Caki2 (cell line): ENCODE results near the gene C10orf143. TPM values are rescaled to one million over a fixed set of nuclear protein-coding genes. Genes with fewer than 3 reads are reported as not detected.

Source experiments
- DNase-seq: peaks from one replicate; pipeline ENCODE4 v3.0.0-alpha.2; 2015; ENCODE audit warnings: low read depth
- in situ Hi-C: cut with HindIII; loops from 2 replicates; pipeline ENCODE4 v1.10.0; 2016; ENCODE audit warnings: low sequenced_read_pairs, low pct_unique_long_range_greater_than_20kb, mixed read lengths
- total RNA-seq: library from RNA; depleted of rRNA; stranded (reverse); fragments of >200 nt; shearing (Covaris generic); gene quantifications from 2 replicates; pipeline ENCODE4 v1.2.3, GENCODE V29; 2014; ENCODE audit warnings: low replicate concordance; rRNA removed

C10orf143 gene
- 4.8 TPM in 1 of 2 replicates, not detected in the other for total RNA-seq

DNA sequence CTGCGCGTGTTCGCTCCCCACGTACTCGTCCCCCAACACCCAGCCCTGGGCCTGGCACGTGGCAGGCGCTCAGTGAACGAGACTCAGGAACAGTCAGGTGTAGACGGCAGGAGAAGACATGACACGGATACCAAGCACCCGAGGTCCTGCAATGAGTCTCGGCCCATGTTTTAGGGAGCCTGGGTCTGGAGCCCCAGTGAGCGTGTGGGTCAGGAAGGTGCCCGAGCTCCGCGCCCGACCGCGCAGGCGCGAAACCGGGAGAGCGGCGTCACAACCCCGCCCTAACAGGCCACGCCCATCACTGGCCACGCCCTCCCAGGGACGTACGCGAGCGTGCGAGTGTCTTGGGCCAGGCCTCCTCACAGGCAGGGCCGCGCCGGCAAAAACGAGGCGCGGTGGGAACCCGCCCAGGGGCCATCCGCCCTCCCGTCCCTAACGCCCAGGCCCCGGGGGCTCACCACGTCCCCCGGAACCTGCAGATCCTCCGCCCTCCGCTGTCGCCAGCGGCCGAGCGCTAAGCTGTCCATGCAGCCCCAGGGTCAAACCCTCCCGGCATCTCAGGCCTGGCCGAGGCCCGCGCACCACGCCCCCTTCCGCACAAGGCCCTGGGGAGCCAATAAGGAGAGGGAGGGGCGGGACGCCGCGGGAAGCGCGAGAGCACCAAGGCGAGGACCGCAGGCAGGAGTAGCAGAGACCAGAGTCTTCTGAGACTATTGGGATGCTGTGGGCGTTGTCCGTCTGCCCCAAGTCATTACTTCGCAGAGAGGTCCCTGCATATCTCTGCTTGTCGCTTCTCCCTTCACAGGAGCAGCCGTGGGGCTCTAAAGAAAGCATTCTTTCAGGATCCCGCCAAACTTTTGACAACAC is at the start of gene C10orf143:
C10orf143 (minus strand) TSS at position 585 of the 867 bp plus-strand sequence; CDS start at position 527, 58 bp downstream.
- peak; percentile 98 for DNase-seq
- in situ Hi-C loops: no loop called here

DNA sequence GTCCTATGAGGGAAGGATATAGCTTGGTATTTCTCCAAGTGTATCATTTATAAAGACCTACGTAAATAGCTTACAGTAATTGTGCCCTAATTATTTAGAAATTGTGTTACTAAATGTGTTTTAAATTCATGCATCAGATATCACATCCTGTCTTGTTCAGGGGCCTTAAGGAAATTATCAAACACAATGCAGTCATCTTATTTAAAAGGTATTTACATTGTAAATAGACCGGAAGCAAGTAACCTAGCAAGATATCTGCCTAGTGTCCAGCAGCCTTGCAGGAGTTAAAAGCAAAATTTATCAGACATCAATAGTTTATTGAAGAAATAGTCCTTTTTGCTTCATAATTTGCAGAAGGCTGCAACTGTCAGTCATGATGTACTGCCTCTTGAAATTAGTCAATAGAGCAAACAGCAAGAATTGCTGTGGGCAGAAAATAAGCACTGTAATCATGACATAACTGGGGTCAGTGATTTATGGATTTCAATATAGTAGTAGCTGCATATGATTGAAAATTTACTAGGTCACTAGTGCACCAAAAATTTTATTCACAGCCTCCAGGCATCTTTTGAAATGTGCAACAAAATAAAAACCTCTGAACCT is 48.7 kb upstream of the C10orf143 start:
- DNase-seq: no peak
- in situ Hi-C loops: no loop called here

- DNase-seq: no peak
- in situ Hi-C loops: no loop called here
Observed at GRCh38 chr10:130146042-130146441, 35.4 kb upstream of the C10orf143 start.

DNA sequence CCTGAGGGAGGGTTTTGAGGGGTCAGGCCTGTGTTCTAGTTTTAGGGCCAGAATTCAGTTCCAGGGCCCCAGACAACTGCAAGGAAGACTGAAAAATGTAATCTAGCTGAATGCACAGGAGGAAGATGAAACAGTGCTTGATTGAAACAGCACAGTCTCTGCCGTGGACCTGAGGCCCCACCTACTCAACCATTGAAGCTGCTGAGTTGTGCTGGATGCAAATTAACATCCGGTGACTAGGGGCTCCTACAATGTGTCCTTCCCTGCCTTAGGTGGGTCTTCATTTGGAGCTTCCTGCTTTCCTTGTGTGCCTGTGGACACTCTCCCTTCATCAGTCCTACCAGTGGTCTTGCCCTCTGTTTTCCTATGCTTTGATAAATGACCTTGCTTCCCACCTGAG is 31.2 kb upstream of the C10orf143 start:
- DNase-seq: no peak
- in situ Hi-C loops: no loop called here

- in situ Hi-C loops: no loop called here
- no peak for DNase-seq
Observed at GRCh38 chr10:130141460-130141859, 30.8 kb upstream of the C10orf143 start.

GRCh38 chr10:130141038-130141437 is 30.4 kb upstream of the C10orf143 start:
- no peak for DNase-seq
- in situ Hi-C loops: no loop called here

GRCh38 chr10:130140425-130140824 is 29.8 kb upstream of the C10orf143 start:
- no peak for DNase-seq
- in situ Hi-C loops: no loop called here

DNA sequence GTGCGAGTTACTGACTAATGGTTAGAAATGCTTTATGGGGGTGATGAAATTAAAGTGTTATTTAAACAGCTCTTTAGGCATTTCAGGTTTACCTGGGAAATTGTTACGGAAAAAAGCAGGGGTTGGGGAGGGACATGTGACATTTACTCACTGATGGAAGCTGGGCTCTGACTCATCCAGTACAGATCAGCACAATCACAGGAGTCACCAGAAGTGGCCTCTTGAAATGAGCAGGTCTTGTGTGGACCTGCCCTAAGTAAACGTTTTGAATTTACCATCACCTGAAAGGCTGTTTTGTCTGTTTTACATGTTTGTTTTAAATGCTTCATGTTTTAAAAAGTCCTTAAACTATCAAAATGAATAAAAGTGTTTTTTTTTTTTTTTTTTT is 27.8 kb upstream of the C10orf143 start:
- DNase-seq: peak; percentile 76
- in situ Hi-C loops: no loop called here

DNA sequence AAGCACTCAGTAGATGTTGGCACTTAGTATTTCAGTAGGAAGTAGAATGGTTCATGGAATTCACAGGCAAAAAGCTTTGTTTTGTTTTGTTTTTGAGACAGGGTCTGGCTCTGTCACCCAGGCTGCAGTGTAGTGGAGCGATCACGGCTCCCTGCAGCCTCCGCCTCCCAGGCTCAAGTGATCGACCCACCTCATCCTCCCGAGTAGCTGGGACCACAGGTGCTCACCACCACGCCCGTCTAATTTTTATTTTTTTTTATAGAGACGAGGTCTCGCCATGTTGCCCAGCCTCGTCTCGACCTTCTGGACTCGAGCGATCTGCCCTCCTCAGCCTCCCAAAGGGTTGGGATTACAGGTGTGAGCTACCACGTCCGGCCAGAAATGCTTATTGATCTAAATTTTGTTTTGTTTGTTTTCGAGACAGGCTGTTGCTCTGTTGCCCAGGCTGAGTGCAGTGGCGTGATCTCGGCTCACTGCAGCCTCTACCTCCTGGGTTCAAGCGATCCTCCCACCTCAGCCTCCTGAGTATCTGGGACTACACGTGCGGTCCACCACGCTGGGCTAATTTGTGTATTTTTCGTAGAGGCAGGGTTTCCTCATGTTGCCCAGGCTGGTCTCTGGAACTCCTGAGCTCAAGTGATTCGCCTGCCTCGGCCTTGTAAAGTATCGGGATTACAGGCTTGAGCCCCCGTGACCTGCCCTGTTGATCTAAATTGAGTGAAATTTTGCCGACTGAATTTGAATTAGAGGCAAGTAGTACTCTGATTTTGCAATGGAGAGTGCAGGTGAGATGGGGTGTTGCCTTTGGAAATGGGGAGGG is 27.2 kb upstream of the C10orf143 start:
- in situ Hi-C loops: no loop called here
- no peak for DNase-seq

- DNase-seq: peak; percentile 50
- in situ Hi-C loops: no loop called here
Observed at GRCh38 chr10:130137090-130137448, 26.4 kb upstream of the C10orf143 start.

GRCh38 chr10:130136226-130137089 is 25.8 kb upstream of the C10orf143 start, which contains the start of gene GLRX3:
Gene GLRX3, plus strand, starts transcription at chr10:130136391. Its CDS starts 30 bp downstream, at chr10:130136421.
- in situ Hi-C loops: no loop called here
- peak; percentile 75 for DNase-seq

GRCh38 chr10:130135676-130136225 is 25.1 kb upstream of the C10orf143 start:
- DNase-seq: no peak
- in situ Hi-C loops: no loop called here

GRCh38 chr10:130128922-130129321 is 18.3 kb upstream of the C10orf143 start:
- DNase-seq: no peak
- in situ Hi-C loops: no loop called here

- DNase-seq: no peak
- in situ Hi-C loops: no loop called here
Observed at GRCh38 chr10:130128062-130128781, 17.6 kb upstream of the C10orf143 start.

DNA sequence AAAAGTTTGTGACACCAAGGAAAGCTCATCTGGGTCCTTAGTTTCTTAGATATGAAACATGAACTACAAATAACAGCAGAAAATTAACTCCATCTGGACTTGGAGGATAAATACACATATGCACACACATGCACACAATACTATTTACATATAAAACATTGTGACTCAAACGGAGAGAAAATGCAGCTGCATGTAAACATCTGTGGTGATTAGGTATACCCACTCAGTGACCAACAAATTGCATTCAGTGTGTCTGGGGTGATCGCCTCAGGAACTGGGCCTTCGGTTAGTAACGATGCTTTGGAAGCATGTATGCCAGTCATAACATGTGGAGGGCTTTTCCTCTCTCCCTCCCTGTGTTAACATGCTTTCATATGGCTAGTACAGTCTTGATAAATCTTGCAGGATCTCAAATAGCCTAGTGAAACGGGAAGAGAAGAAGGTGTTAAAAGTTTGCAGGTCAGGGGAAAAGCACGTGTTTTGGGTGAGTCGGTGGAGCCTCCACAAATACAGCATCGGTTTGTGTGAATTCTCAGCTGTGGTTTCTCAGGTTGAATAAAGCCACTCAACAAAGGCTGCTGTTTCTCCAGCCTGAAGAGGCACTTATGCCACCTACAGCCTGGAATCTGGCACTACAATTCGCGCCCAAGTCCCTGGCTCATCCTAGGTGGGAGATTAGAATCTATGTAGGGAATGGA is 16.9 kb upstream of the C10orf143 start:
- in situ Hi-C loops: no loop called here

DNA sequence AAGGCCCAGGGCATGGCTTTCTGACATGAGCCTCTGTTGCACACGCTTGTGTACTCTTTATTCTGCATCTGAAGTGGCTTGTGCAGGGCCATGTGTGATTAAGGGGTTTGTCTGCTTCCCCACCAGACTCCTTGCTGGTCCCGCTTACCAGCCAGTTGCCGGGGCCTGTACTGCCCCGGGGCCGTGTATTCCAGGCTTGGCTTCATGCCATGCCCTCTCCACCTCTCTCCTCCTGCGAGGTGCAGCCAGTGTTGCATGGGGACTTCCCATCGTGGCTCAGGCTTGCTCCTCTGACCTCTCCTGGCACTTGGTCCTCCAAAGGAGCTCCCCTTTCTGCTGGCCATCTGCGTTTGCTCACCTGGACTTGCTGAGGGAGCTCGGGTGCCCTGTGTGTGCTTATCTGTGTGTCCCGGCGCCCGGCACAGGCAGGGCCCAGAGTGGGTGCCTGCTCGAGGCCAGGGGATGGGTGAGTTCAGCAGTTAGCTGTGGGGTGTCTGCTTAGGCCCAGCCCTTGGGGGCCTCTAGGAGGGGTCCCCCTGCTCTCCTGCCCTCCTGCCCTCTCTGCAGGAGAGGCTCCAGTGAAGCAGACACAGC is 11.0 kb upstream of the C10orf143 start:
- DNase-seq: no peak
- in situ Hi-C loops: no loop called here

More for the DNA sequence above, 16.9 kb upstream of the C10orf143 start:
- peak; percentile 54 for DNase-seq
